ENCODE data around the gene PMEPA1.

Gene PMEPA1

DNA sequence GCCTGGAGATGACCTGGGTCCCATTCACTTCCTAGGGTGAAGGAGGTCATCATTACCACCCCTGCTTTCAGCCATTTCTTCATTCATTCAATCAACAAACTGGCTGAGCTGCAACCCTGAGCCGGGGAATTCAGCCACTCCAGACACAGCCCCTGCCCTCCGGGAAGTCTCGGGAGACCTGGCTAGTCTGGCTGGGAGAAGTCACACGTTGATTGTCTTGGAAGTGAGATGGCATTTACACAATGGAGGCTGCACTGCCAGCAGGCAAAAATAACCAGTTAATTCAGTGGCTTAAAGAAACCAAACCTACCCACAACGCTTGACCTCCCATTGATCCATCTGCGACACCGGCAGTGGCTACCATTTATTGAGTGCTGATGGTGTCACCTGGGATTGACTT is 2.0 kb upstream of the PMEPA1 start:
- Histone ChIP-seq H3K36me3 (ENCODE audit: insufficient read depth, low read length) (no peaks in the 10 kb centered on the region), H3K9ac (ENCODE audit: insufficient read length) (no peak overlapping the region), H3K4me3 (no peak overlapping the region), H3K27ac (no peak overlapping the region), H3K9me3 (ENCODE audit: low read depth, low read length) (no peaks in the 10 kb centered on the region)
- no peak for TF ChIP-seq POLR2AphosphoS5 (IDR thresholded peaks at IDR 0.05; ENCODE audit: borderline replicate concordance, low read depth, low read length)
- no peak for TF ChIP-seq EZH2 (IDR thresholded peaks at IDR 0.05)
- no peak for TF ChIP-seq FOXP2 (optimal IDR thresholded peaks at IDR 0.05; ENCODE audit: control extremely low read depth, extremely low read length, insufficient read depth)
- DNase-seq (ENCODE audit: low read depth, low spot score): no peak

- no peaks in the 10 kb centered on the region for H3K9me3 ChIP-seq (ENCODE audit: low read depth, low read length)
- H3K4me3 ChIP-seq: peak overlapping the region; percentile 89
- peak overlapping the region; percentile 78 for H3K9ac ChIP-seq (ENCODE audit: insufficient read length)
- DNase-seq (ENCODE audit: low read depth, low spot score): no peak
- no peaks in the 10 kb centered on the region for H3K36me3 ChIP-seq (ENCODE audit: insufficient read depth, low read length)
- TF ChIP-seq FOXP2 (optimal IDR thresholded peaks at IDR 0.05; ENCODE audit: control extremely low read depth, extremely low read length, insufficient read depth) (no peak), POLR2AphosphoS5 (IDR thresholded peaks at IDR 0.05; ENCODE audit: borderline replicate concordance, low read depth, low read length) (no peak), EZH2 (IDR thresholded peaks at IDR 0.05) (no peak)
- H3K27ac ChIP-seq: no peak overlapping the region
Measured at GRCh38 chr20:57711311-57711712, 1.5 kb upstream of the PMEPA1 start.

- H3K9me3 ChIP-seq (ENCODE audit: low read depth, low read length): no peaks in the 10 kb centered on the region
- no peak for TF ChIP-seq FOXP2 (optimal IDR thresholded peaks at IDR 0.05; ENCODE audit: control extremely low read depth, extremely low read length, insufficient read depth)
- no peak for TF ChIP-seq POLR2AphosphoS5 (IDR thresholded peaks at IDR 0.05; ENCODE audit: borderline replicate concordance, low read depth, low read length)
- no peak for TF ChIP-seq EZH2 (IDR thresholded peaks at IDR 0.05)
- no peak for DNase-seq (ENCODE audit: low read depth, low spot score)
- peak overlapping the region; percentile 78 for H3K9ac ChIP-seq (ENCODE audit: insufficient read length)
- H3K4me3 ChIP-seq: peak overlapping the region; percentile 89
- no peak overlapping the region for H3K27ac ChIP-seq
- no peaks in the 10 kb centered on the region for H3K36me3 ChIP-seq (ENCODE audit: insufficient read depth, low read length)
Measured at GRCh38 chr20:57710841-57711240, 1.0 kb upstream of the PMEPA1 start.

DNA sequence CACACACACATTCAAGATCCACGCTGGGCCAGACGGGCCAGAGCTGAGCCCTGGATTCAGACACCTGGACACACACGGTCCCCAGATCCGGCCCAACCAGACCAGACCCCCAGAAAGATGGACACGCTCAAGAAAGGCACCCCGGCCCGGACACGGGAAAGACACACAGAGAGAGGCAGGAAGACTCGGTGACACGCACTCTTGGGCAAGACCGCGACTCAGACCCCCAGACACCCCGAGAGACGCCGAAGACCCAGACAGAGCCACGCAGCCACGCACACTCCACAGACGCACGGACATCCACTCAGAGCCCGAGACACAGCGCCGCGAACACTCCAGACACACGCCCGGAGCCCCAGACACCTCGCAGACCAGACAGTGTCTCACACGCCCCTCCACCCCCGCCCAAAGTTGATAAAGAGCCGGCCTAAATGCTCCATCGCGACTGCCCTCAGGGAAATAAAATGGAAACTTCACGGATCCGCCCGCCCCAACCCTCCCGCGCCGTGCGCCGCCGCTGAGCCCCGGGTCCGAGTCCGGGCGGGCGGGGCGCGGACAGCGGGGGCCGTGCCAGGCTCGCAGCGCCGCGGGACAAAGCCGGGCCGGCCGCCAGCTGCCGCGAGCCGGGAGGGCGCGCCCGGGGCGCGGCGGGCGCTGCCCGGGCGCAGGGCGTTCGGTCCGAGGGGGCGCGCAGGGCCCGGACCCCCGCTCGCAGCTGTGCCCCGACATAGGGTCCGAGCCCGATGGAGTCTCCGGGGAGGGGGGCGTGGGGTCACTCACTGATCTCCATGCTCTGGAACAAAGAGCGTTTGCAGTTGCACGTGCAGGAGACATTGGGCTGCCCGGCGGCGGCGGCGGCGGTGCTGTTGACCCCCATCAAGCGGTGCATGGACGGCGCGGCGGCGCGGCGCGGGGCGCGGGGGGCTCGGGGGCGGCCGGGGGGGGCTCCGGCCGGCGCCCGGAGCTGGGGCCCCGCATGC is 831 bp downstream of the PMEPA1 start:
- peak overlapping the region; percentile 80 for H3K4me3 ChIP-seq
- peak overlapping the region; percentile 55 for H3K9ac ChIP-seq (ENCODE audit: insufficient read length)
- no peaks in the 10 kb centered on the region for H3K9me3 ChIP-seq (ENCODE audit: low read depth, low read length)
- no peak overlapping the region for H3K27ac ChIP-seq
- no peaks in the 10 kb centered on the region for H3K36me3 ChIP-seq (ENCODE audit: insufficient read depth, low read length)
- TF ChIP-seq FOXP2 (optimal IDR thresholded peaks at IDR 0.05; ENCODE audit: control extremely low read depth, extremely low read length, insufficient read depth) (no peak), EZH2 (IDR thresholded peaks at IDR 0.05) (no peak), POLR2AphosphoS5 (IDR thresholded peaks at IDR 0.05; ENCODE audit: borderline replicate concordance, low read depth, low read length) (no peak)
- no peak for DNase-seq (ENCODE audit: low read depth, low spot score)

- DNase-seq (ENCODE audit: low read depth, low spot score): no peak
- H3K36me3 ChIP-seq (ENCODE audit: insufficient read depth, low read length): no peaks in the 10 kb centered on the region
- H3K4me3 ChIP-seq: peak overlapping the region; percentile 80
Measured at GRCh38 chr20:57707849-57708693, 1.7 kb downstream of the PMEPA1 start.

DNA sequence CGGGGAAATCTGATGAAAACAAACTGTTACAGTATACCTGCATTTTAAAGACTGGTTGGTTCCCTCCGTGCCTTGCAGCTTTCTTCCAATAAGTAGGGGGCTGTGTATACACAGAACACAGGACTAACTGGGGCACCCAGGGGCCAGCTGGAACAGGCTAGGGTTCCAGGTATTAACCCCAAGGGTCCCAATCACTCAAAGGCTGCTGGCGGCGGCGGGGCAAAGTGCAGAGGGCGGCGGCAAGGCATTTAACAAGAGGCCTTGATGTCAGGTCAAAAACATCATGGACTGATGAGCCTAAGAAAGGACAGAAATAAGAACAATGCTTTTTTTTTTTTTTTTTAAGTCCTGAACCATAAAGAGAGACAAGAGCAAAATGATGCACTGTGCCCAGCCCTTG is 2.5 kb downstream of the PMEPA1 start:
- no peaks in the 10 kb centered on the region for H3K36me3 ChIP-seq (ENCODE audit: insufficient read depth, low read length)
- H3K4me3 ChIP-seq: no peak overlapping the region
- H3K27ac ChIP-seq: no peak overlapping the region
- no peak for TF ChIP-seq FOXP2 (optimal IDR thresholded peaks at IDR 0.05; ENCODE audit: control extremely low read depth, extremely low read length, insufficient read depth)
- TF ChIP-seq EZH2 (IDR thresholded peaks at IDR 0.05): no peak
- no peak for TF ChIP-seq POLR2AphosphoS5 (IDR thresholded peaks at IDR 0.05; ENCODE audit: borderline replicate concordance, low read depth, low read length)
- DNase-seq (ENCODE audit: low read depth, low spot score): no peak
- H3K9ac ChIP-seq (ENCODE audit: insufficient read length): no peak overlapping the region
- H3K9me3 ChIP-seq (ENCODE audit: low read depth, low read length): no peaks in the 10 kb centered on the region

More at GRCh38 chr20:57707849-57708693, 1.7 kb downstream of the PMEPA1 start:
- Histone ChIP-seq H3K27ac (no peak overlapping the region), H3K9me3 (ENCODE audit: low read depth, low read length) (no peaks in the 10 kb centered on the region), H3K9ac (ENCODE audit: insufficient read length) (peak overlapping the region; percentile 55)
- TF ChIP-seq EZH2 (IDR thresholded peaks at IDR 0.05) (no peak), FOXP2 (optimal IDR thresholded peaks at IDR 0.05; ENCODE audit: control extremely low read depth, extremely low read length, insufficient read depth) (no peak), POLR2AphosphoS5 (IDR thresholded peaks at IDR 0.05; ENCODE audit: borderline replicate concordance, low read depth, low read length) (no peak)

- no peak overlapping the region for H3K27ac ChIP-seq
- no peaks in the 10 kb centered on the region for H3K9me3 ChIP-seq (ENCODE audit: low read depth, low read length)
- no peak for DNase-seq (ENCODE audit: low read depth, low spot score)
- H3K9ac ChIP-seq (ENCODE audit: insufficient read length): no peak overlapping the region
- no peaks in the 10 kb centered on the region for H3K36me3 ChIP-seq (ENCODE audit: insufficient read depth, low read length)
- H3K4me3 ChIP-seq: no peak overlapping the region
- no peak for TF ChIP-seq EZH2 (IDR thresholded peaks at IDR 0.05)
- no peak for TF ChIP-seq POLR2AphosphoS5 (IDR thresholded peaks at IDR 0.05; ENCODE audit: borderline replicate concordance, low read depth, low read length)
- no peak for TF ChIP-seq FOXP2 (optimal IDR thresholded peaks at IDR 0.05; ENCODE audit: control extremely low read depth, extremely low read length, insufficient read depth)
Measured at GRCh38 chr20:57705127-57705899, 4.5 kb downstream of the PMEPA1 start.
